Naive B cell (primary cell): ENCODE measurements around the gene ARL17B. TPM values are rescaled to one million over a fixed set of nuclear protein-coding genes. Genes with fewer than 3 reads are reported as not detected.
"Not testable (repeated sequence)": the region's sequence is repeated elsewhere in the genome, so short reads cannot be mapped to it uniquely, and the experiment has no call there.

Experiments
- ATAC-seq, 2 donors: fragments of 150-1000 bp; cut with Tn5 transposase; 2 replicates each; pipeline ENCODE4 v1.10.0; 2021; ENCODE audit warnings: low read depth in 2 of 2, mild to moderate bottlenecking in 2 of 2, moderate library complexity in 2 of 2
- DNase-seq: peaks from one replicate; pipeline ENCODE4 v3.0.0; 2022
- H3K27ac Mint-ChIP-seq, 6 donors: one replicate each; pipeline ENCODE4 v1.8.0; 2020 to 2022; ENCODE audit warnings: mild to moderate bottlenecking in 6 of 6, mixed read lengths in 6 of 6, moderate library complexity in 5 of 6, inconsistent platforms in 2 of 6
- H3K27me3 Mint-ChIP-seq, 3 donors: one replicate each; pipeline ENCODE4 v1.8.0; 2021 to 2022; ENCODE audit warnings: mixed read lengths in 3 of 3, mild to moderate bottlenecking in 1 of 3
- H3K36me3 Mint-ChIP-seq, 2 donors: one replicate each; pipeline ENCODE4 v1.8.0; 2020 to 2022; ENCODE audit warnings: mixed read lengths in 2 of 2, inconsistent platforms in 1 of 2, mild to moderate bottlenecking in 1 of 2
- H3K4me1 Mint-ChIP-seq, 3 donors: one replicate each; pipeline ENCODE4 v1.8.0; 2020 to 2022; ENCODE audit warnings: mixed read lengths in 3 of 3, inconsistent platforms in 1 of 3, mild to moderate bottlenecking in 1 of 3, moderate library complexity in 1 of 3
- H3K4me3 Mint-ChIP-seq, 8 donors: one replicate each; pipeline ENCODE4 v1.8.0; 2020 to 2022; ENCODE audit warnings: mild to moderate bottlenecking in 8 of 8, mixed read lengths in 8 of 8, moderate library complexity in 8 of 8, inconsistent platforms in 2 of 8
- H3K9me3 Mint-ChIP-seq, 7 donors: one replicate each; pipeline ENCODE4 v1.8.0; 2020 to 2022; ENCODE audit warnings: mixed read lengths in 7 of 7, mild to moderate bottlenecking in 5 of 7, inconsistent platforms in 2 of 7, moderate library complexity in 1 of 7
- polyA plus RNA-seq, 6 donors: library from polyadenylated mRNA; unstranded; fragments of 300-500 nt; fragmentation: Illumina TruSeq; gene quantifications; one replicate each; pipeline ENCODE4 v1.2.3, GENCODE V29; 2021; ENCODE audit warnings: low read depth in 6 of 6

ARL17B gene
- polyA plus RNA-seq, 6 donors from 2014 or later, result 13.2 to 27.8 (median 23.2) TPM

GRCh38 chr17:46361145-46361735, 326 bp downstream of the ARL17B start:
- H3K27me3 Mint-ChIP-seq, H3K9me3 Mint-ChIP-seq, DNase-seq, H3K4me3 Mint-ChIP-seq, H3K4me1 Mint-ChIP-seq, H3K27ac Mint-ChIP-seq, H3K36me3 Mint-ChIP-seq: not testable (repeated sequence)
- ATAC-seq, result peak; percentile 46 to 51

DNA sequence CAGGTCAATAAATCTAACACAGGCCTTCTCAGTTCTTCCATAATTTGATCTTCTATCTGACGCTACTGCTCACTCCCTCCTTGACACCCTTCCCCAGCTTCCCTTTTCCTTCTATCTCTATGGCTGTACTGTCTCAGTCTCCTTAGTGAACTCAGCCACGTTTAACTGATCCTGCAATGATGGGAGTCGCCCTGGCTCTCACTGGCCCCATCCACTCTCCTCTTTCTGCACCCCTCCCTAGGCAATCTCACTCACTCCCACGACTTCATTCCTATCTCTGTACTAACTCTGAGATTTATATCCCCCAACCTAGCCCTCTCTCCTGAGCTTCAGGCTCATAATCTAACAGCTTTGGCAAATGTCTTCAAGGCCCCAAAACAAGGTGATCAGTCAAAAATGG, 7.7 kb downstream of the ARL17B start:
- H3K36me3 Mint-ChIP-seq, H3K27me3 Mint-ChIP-seq, H3K9me3 Mint-ChIP-seq, DNase-seq, H3K4me3 Mint-ChIP-seq, ATAC-seq, H3K27ac Mint-ChIP-seq, H3K4me1 Mint-ChIP-seq: not testable (repeated sequence)

DNA sequence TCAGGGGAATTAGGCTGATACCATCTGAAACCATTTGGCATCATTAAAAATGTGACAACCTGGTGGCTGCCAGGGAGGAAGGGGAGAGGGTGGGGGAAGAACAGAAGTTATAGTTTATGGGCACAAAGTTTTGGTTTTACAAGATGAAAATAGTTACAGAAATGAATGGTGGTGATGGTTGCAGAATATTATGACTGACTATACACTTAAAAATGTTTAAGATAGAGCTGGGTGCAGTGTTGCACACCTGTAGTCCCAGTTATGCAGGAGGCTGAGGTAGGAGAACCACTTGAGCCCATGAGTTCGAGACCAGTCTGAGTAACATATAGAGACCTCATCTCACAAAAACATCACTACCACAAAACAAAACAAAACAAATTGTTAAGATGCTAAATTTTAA, 12.5 kb downstream of the ARL17B start:
- H3K36me3 Mint-ChIP-seq, H3K4me3 Mint-ChIP-seq, DNase-seq, ATAC-seq, H3K27me3 Mint-ChIP-seq, H3K27ac Mint-ChIP-seq, H3K4me1 Mint-ChIP-seq, H3K9me3 Mint-ChIP-seq: not testable (repeated sequence)

DNA sequence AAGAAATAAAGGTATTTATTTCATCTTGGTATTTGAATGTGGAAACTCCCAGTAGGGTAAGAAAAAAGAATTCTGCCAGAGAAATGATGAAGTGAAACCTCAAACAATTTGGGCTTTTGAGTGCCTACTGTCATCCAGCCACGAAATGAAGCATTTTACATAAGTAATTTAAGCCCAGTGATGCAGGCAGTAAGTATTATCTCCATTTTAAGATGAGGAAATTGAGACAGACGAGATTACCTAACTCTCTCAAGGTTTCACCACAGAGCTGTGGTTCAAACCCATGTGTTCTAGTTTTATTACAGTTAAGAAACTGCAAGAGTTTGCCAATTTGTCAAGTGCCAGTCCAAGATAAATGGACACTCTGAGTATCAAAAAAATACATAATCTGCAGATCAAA, 13.2 kb downstream of the ARL17B start:
- ATAC-seq, result peak; percentile 97 to 99
- DNase-seq, H3K4me3 Mint-ChIP-seq, H3K4me1 Mint-ChIP-seq, H3K36me3 Mint-ChIP-seq, H3K27ac Mint-ChIP-seq, H3K27me3 Mint-ChIP-seq, H3K9me3 Mint-ChIP-seq: not testable (repeated sequence)

GRCh38 chr17:46342131-46342530, 19.4 kb downstream of the ARL17B start:
- not testable (repeated sequence) for H3K27ac Mint-ChIP-seq, H3K4me3 Mint-ChIP-seq, H3K36me3 Mint-ChIP-seq, H3K4me1 Mint-ChIP-seq, DNase-seq, H3K9me3 Mint-ChIP-seq, H3K27me3 Mint-ChIP-seq, ATAC-seq

GRCh38 chr17:46341220-46341619, 20.3 kb downstream of the ARL17B start:
- not testable (repeated sequence) for H3K4me1 Mint-ChIP-seq, H3K27me3 Mint-ChIP-seq, H3K4me3 Mint-ChIP-seq, H3K9me3 Mint-ChIP-seq, H3K36me3 Mint-ChIP-seq, H3K27ac Mint-ChIP-seq, DNase-seq
- ATAC-seq, result peak in 1 of 2 donors; percentile 38

DNA sequence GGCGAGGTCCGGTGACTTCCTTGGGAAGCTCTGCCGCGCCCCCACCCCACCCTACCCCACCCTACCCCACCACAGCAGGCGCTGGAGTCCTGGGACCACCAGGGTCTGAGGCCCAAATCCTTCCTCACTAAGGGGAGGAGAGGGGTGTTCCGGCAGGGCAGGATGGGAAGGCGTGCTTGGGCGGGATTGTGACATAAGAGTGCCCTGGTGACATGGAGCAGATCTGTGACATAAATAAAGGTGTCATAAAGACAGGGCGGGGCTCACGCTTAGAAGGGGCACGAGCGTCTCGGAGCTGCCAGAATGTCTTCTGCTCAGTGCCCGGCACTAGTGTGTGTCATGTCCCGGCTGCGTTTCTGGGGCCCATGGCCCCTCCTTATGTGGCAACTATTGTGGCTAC, 66.7 kb downstream of the ARL17B start, which contains the start of gene LRRC37A:
Gene LRRC37A (plus strand): TSS at position 301 of the 400 bp plus-strand sequence. CDS start 3 bp downstream, at position 304.
- ATAC-seq, H3K27ac Mint-ChIP-seq, H3K36me3 Mint-ChIP-seq, H3K4me3 Mint-ChIP-seq, DNase-seq, H3K27me3 Mint-ChIP-seq, H3K9me3 Mint-ChIP-seq: not testable (repeated sequence)
- H3K4me1 Mint-ChIP-seq, result peaks cover 12 to 20% (median 14%) of the 10 kb centered on the region in 3 donors

DNA sequence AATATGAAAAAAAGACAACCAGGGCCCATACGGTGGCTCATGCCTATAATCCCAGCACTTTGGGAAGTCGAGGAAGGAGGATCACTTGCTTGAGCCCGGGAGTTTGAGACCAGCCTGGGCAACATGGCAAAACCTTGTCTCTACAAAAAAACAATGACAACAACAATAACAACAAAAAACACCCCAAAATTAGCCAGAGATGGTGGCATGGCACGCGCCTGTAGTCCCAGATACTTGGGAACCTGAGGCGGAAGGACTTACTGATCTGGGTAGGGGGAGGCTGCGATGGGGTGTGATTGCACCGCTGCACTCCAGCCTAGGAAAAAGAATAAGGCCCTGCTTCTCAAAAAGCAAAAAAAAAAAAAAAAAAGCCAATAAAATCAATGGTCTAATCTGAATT, 69.9 kb downstream of the ARL17B start:
- Mint-ChIP-seq H3K4me3 (peak overlapping the region; percentile 75 to 87 (median 78)), H3K4me1 (peaks cover 17 to 32% (median 20%) of the 10 kb centered on the region in 3 donors), H3K27ac (peak overlapping the region; percentile 79 to 97 (median 94))
- ATAC-seq, H3K36me3 Mint-ChIP-seq, H3K9me3 Mint-ChIP-seq, DNase-seq, H3K27me3 Mint-ChIP-seq: not testable (repeated sequence)

- Mint-ChIP-seq H3K4me1 (peaks cover 19 to 32% (median 22%) of the 10 kb centered on the region in 3 donors), H3K27ac (peak overlapping the region; percentile 79 to 97 (median 94)), H3K4me3 (peak overlapping the region; percentile 75 to 87 (median 78))
- not testable (repeated sequence) for H3K36me3 Mint-ChIP-seq, H3K9me3 Mint-ChIP-seq, H3K27me3 Mint-ChIP-seq
- ATAC-seq (peak; percentile 95 to 98), DNase-seq (peak; percentile 75)
Observed at GRCh38 chr17:46290906-46291546, 70.5 kb downstream of the ARL17B start.

DNA sequence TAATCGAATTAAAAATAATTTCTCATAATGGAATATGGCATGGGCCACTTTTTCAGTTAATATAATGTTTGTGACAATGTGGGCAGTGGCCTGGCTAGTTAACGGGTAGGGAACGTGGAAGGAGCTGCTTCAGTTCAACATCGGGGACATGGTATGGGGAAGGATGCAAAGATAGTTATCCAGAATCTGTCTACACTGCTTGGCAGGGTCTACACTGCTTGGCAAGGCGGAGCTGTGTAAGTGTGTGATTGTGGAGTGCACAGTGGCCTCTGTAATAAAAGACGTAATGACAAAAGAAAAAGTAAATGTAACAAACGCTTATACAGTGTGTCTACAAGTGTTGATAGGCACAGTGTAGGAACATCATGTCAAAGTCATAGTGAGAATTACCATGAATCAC, 74.0 kb downstream of the ARL17B start:
- Mint-ChIP-seq H3K27ac (peak overlapping the region in 1 of 6 donors; percentile 58), H3K4me1 (peaks cover 19 to 32% (median 22%) of the 10 kb centered on the region in 3 donors)
- ATAC-seq, H3K9me3 Mint-ChIP-seq, H3K4me3 Mint-ChIP-seq, DNase-seq, H3K36me3 Mint-ChIP-seq, H3K27me3 Mint-ChIP-seq: not testable (repeated sequence)

- H3K27ac Mint-ChIP-seq, result peak overlapping the region in 2 of 6 donors; percentile 14 to 52
- peak overlapping the region in 1 of 8 donors; percentile 0 for H3K4me3 Mint-ChIP-seq
- peaks cover 19 to 28% (median 22%) of the 10 kb centered on the region in 3 donors for H3K4me1 Mint-ChIP-seq
- DNase-seq, result peak; percentile 73
- not testable (repeated sequence) for H3K9me3 Mint-ChIP-seq, H3K36me3 Mint-ChIP-seq, H3K27me3 Mint-ChIP-seq
- peak; percentile 35 to 53 for ATAC-seq
Observed at GRCh38 chr17:46286764-46287221, 74.8 kb downstream of the ARL17B start.

DNA sequence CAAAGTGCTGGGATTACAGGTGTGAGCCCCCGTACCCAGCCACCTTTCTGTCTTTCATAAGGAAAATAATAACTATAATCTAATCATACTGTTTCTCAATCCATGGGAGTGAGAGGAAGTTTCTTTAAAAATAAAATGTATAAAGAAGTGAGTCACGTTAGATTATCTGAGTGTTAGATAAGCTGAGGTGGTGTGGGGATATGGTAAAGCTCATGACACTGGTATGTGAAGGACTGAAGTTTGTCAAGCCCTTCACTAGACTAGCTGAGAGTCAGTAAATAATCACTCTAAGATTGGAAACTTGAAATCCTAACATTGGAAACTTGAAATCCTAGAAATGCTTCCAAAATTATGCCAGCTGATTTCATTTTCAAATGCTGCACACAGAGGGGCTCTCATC, 76.1 kb downstream of the ARL17B start:
- H3K9me3 Mint-ChIP-seq, H3K36me3 Mint-ChIP-seq, H3K27me3 Mint-ChIP-seq, H3K4me3 Mint-ChIP-seq, H3K27ac Mint-ChIP-seq, DNase-seq, ATAC-seq: not testable (repeated sequence)
- H3K4me1 Mint-ChIP-seq, result peaks cover 9 to 15% (median 10%) of the 10 kb centered on the region in 3 donors

DNA sequence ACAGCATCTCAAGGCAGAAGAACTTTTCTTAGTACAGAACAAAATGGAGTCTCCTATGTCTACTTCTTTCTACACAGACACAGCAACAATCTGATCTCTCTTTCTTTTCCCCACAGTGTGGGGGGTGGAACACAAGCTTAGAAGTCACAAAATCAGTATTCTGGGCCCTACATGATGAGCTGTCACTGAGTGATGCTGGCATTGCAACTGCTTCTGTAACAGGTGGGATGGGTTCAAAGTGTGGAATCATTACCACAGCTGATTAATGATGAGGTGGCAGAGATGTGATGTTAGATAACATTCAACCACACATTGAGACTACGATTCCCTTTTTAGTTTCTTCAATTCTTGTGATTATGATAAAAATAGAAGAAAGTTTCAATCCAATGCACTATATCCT, 77.1 kb downstream of the ARL17B start:
- not testable (repeated sequence) for H3K9me3 Mint-ChIP-seq, H3K27ac Mint-ChIP-seq, H3K4me3 Mint-ChIP-seq, ATAC-seq, H3K36me3 Mint-ChIP-seq, DNase-seq, H3K27me3 Mint-ChIP-seq
- peaks cover 7 to 13% (median 8%) of the 10 kb centered on the region in 3 donors for H3K4me1 Mint-ChIP-seq

DNA sequence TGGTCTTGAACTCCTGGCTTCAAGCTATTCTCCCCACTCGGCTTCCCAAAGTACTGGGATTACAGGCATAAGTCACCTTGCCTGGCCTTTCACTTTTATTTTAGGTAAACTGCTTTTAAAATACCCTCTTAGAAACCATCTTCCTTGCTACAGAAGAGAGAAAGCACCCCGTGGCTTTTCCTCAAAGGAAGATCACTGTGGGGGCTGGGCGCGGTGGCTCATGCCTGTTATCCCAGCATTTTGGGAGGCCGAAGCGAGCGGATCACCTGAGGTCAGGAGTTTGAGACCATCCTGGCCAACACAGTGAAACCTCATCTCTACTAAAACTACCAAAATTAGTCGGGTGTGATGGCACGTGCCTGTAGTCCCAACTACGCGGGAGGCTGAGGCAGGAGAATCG, 78.9 kb downstream of the ARL17B start:
- not testable (repeated sequence) for H3K9me3 Mint-ChIP-seq, H3K27ac Mint-ChIP-seq, H3K36me3 Mint-ChIP-seq, DNase-seq, H3K4me3 Mint-ChIP-seq, ATAC-seq, H3K27me3 Mint-ChIP-seq
- H3K4me1 Mint-ChIP-seq, result peaks cover 7 to 14% (median 8%) of the 10 kb centered on the region in 3 donors
